HG03175 (cell line): ENCODE data around the gene LGALS4.
"Not testable (repeated sequence)": the region's sequence is repeated elsewhere in the genome, so short reads cannot be mapped to it uniquely, and the experiment has no call there.

Experiments
- ATAC-seq: cut with Tn5 transposase; IDR thresholded peaks from one replicate; pipeline ENCODE4 v1.9.1; 2021; ENCODE audit warnings: mild to moderate bottlenecking, moderate library complexity; ENCODE audit not compliant: unreplicated experiment

Gene LGALS4

GRCh38 chr19:38797781-38798180, 15.0 kb downstream of the LGALS4 start:
- not testable (repeated sequence) for ATAC-seq

- no peak for ATAC-seq
Measured at GRCh38 chr19:38796154-38796553, 16.6 kb downstream of the LGALS4 start.

DNA sequence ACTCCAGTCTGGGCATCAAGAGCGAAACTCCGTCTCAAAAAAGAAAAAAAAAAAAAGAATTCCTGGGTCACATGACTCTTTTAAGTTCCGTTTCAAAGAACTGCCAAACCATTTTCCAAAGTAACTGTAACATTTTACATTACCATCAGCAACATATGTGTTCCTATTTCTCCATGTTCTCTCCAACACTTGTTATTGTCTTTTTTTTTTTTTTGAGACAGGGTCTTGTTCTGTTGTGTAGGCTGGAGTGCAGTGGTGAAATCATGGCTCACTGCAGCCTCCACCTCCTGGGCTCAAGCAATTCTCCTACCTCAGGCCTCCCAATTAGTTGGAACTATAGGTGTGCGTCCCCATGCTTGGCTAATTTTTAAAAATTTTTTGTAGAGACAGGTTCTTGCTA, 17.2 kb downstream of the LGALS4 start:
- no peak for ATAC-seq

- ATAC-seq: no peak
Measured at GRCh38 chr19:38793671-38794070, 19.1 kb downstream of the LGALS4 start.

- ATAC-seq: no peak
Measured at GRCh38 chr19:38793177-38793576, 19.6 kb downstream of the LGALS4 start.

GRCh38 chr19:38792250-38793111, 20.3 kb downstream of the LGALS4 start:
- ATAC-seq: no peak

DNA sequence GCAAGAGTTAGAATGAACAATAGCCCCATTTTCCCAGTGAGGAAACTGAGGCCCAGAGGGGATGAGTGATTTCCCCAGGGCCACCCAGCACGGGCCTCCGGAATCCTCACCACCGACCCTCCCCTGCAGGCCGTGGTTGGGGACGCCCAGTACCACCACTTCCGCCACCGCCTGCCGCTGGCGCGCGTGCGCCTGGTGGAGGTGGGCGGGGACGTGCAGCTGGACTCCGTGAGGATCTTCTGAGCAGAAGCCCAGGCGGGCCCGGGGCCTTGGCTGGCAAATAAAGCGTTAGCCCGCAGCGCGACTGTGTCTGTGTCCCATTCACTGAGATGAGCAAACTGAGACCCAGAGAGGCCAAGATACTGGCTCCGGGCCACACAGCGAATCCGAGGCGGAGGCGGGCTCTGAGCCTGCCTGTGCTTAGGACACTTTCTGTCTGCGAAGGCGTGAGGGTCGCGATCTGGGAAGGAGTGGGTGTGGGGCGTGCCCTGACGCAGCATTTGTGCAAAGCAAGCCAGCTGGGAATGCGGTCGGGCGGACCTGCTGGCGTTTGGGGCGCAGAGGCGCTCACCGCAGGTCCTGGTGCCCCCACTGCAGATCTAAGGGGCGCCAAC, 21.2 kb downstream of the LGALS4 start:
- peak; percentile 73 for ATAC-seq

- ATAC-seq: not testable (repeated sequence)
Measured at GRCh38 chr19:38790507-38791403, 22.0 kb downstream of the LGALS4 start.

DNA sequence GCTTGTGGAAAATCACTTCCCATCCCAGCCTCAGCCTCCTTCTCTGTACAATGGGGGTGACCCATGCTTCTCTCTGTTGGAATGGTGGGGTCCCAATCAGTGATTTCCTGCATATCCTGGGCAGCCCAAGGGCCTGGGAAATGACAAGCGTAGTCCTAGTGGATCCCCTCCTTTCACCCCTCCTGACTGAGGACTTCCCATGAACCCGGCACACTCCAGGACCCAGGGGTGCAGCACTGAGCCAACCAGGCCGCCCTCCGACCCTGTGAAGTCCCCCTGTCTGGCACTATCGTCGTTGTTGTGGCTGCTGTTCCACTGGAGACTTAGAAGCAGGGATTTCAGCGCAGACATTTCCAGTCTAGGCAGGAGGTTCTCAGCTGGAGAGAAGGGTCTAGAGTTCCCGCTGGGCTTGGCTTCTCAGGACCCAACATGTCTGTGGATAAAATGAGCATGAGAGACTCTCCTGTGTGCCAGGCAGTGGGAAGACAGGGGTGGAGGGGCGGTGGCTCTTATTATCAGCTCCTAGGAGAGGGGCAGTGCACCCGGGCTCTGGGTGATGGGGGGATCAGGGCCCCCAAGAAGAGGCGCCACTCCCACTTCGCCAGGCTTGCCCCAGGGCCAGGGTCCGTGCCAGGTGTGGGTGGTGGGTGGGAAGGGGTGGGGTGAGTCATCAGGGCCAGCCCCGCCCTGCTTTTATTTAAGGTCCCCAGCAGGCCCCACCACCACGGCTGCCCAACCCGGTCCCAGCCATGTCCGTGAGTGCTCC, 24.1 kb downstream of the LGALS4 start, which contains the start of gene LGALS7B:
Gene LGALS7B (plus strand): TSS at position 723 of the 766 bp plus-strand sequence. CDS start 27 bp downstream, at position 750.
- no peak for ATAC-seq

- ATAC-seq: no peak
Measured at GRCh38 chr19:38786572-38787265, 26.0 kb downstream of the LGALS4 start.

DNA sequence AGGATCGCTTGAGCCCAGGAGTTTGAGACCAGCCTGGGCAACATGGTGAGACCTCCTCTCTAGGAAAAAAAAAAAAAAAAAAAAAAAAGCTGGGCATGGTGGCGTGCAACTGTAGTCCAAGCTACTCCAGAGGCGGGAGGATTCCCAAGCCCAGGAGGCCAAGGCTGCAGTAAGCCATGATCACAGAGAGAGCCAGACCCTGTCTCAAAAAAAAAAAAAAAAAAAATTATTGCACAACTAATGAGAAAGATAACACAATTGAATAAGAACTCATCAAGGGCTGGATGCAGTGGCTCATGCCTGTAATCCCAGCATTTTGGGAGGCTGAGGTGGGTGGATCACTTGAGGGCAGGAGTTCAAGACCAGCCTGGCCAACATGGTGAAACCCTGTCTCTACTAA, 26.7 kb downstream of the LGALS4 start:
- ATAC-seq: not testable (repeated sequence)

- no peak for ATAC-seq
Measured at GRCh38 chr19:38785187-38785699, 27.5 kb downstream of the LGALS4 start.

GRCh38 chr19:38784224-38784623, 28.5 kb downstream of the LGALS4 start:
- no peak for ATAC-seq

DNA sequence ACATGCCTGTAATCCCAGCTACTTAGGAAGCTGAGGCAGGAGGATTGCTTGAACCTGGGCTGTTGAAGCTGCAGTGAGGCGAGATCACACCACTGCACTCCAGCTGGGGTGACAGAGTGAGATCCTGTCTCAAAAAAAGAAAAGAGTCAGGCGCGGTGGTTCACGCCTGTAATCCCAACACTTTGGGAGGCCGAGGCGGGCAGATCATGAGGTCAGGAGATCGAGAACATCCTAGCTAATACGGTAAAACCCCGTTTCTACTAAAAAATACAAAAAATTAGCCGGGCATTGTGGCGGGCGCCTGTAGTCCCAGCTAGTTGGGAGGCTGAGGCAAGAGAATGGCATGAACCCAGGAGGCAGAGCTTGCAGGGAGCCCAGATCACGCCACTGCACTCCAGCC, 30.5 kb downstream of the LGALS4 start:
- ATAC-seq: not testable (repeated sequence)

GRCh38 chr19:38781058-38781457, 31.7 kb downstream of the LGALS4 start:
- ATAC-seq: no peak

DNA sequence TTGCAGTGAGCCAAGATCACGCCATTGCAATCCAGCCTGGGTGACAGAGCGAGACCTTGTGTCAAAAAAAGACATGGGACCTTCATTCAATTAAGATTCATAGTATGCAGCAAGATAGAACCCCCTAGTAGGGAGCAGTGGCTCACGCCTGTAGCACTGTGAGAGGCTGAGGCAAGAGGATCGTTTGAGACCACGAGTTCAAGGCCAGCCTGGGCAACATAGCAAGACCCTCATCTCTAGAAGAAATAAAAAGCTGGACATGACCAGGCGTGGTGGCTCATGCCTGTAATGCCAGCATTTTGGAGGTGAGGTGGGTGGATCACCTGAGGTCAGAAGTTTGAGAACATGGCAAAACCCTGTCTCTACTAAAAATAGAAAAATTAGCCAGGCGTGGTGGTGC, 32.3 kb downstream of the LGALS4 start:
- ATAC-seq: no peak

- no peak for ATAC-seq
Measured at GRCh38 chr19:38778733-38779132, 34.0 kb downstream of the LGALS4 start.

GRCh38 chr19:38774181-38774950, 38.4 kb downstream of the LGALS4 start:
- no peak for ATAC-seq
